SU-DHL-6 (cell line): ENCODE measurements around the gene STARD8.
"Not testable (repeated sequence)": the region's sequence is repeated elsewhere in the genome, so short reads cannot be mapped to it uniquely, and the experiment has no call there.

Source experiments
- EZH2phosphoT487 ChIP-seq: fragments of 200-600 bp; sonication (generic), shearing (Covaris generic); conservative IDR thresholded peaks from 2 replicates; pipeline ENCODE4 v1.6.1; 2018; ENCODE audit warnings: mild to moderate bottlenecking, antibody characterized with exemption, low read length, moderate library complexity, mixed read lengths
- TF ChIP-seq, protein P1 (sequence below): fragments of 200-600 bp; sonication (generic); IDR thresholded peaks from one replicate; pipeline ENCODE4 v1.5.1; 2017; ENCODE audit warnings: antibody characterized with exemption, mild to moderate bottlenecking, low read length, moderate library complexity; ENCODE audit not compliant: insufficient read depth, poor library complexity, severe bottlenecking

- TF ChIP-seq, protein P1, sequence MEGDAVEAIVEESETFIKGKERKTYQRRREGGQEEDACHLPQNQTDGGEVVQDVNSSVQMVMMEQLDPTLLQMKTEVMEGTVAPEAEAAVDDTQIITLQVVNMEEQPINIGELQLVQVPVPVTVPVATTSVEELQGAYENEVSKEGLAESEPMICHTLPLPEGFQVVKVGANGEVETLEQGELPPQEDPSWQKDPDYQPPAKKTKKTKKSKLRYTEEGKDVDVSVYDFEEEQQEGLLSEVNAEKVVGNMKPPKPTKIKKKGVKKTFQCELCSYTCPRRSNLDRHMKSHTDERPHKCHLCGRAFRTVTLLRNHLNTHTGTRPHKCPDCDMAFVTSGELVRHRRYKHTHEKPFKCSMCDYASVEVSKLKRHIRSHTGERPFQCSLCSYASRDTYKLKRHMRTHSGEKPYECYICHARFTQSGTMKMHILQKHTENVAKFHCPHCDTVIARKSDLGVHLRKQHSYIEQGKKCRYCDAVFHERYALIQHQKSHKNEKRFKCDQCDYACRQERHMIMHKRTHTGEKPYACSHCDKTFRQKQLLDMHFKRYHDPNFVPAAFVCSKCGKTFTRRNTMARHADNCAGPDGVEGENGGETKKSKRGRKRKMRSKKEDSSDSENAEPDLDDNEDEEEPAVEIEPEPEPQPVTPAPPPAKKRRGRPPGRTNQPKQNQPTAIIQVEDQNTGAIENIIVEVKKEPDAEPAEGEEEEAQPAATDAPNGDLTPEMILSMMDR = not testable (repeated sequence)
- TF ChIP-seq EZH2phosphoT487 = not testable (repeated sequence)
Observed at GRCh38 chrX:68656473-68656872, 9.0 kb downstream of the STARD8 start.
